ENCODE data around the gene TCP11L2.
"Not testable (repeated sequence)": the region's sequence is repeated elsewhere in the genome, so short reads cannot be mapped to it uniquely, and the experiment has no call there.

TCP11L2 gene

DNA sequence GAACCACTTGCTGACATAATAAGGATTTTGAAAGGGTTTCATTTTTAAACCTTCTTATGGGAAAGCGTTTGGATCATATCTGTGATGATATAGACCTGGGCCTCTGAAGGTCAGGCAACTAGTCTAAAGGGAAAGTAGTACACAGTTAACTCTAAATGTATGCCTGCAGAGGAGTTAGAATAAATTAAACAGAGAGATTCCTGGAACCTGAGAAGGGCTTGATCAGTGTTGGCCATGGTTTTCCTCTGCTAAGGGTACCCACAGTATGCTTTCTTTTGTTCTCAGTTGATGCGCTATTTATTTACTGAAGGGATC is 40.6 kb downstream of the TCP11L2 start:
- DNase-seq (ENCODE audit: low read depth in 3 of 3) = no peak

DNA sequence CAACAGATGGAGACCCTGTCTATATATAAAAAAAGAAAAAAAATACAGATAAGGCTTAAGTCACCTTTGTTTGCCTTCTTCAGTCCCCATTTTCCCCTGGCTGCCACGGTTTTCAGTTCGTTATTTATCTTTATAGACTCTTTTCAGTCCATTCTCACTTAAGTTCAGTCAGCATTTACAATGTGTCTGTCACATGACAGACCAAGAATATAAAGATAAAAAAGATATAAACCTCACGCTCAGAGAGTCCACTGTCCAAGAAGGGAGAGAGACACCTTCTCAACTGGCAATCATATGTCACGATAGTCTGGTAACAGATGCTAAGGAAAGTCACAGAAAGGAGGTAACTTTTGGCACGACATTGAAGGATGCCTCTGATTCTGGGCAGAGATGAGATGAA is 41.6 kb downstream of the TCP11L2 start:
- DNase-seq (ENCODE audit: low read depth in 3 of 3) = no peak

DNA sequence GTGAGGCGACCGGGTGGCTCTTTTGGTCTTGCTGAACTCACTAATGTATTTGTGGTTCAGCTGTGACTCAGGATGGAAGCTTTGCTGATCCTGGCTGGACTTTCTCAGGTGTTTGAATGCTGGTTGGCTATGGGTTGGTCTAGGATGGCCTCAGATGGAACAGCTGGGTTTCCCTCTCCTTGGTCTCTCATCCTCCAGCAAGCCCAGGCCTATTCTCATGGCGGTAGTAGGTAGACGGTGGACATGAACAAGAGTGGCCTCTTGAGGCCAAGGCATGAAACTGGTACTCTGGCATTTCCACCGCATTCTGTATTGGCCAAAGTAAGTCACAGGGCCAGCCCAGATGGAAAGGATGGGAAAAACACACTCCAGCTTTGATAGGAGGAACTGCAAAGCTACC is 43.2 kb downstream of the TCP11L2 start:
- DNase-seq (ENCODE audit: low read depth in 3 of 3) = no peak

DNA sequence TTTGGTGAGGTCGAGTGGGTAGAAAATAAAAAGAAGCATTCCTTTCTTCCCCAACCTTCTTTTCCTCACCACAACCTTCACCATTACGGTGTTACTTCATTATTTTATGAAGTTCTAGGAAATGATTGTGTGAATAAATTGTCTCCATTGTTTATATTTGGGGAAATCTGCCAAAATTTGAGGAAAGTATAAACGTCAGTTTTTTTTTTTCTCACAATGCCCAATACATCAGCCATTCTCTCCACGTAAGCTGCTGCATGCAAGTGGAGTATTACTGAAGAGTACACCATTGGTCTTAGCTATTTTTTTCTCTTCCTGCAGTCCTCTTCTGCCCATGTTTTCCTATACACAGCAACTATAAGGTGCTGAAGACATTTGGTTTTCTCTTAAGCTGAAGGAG is 45.9 kb downstream of the TCP11L2 start:
- DNase-seq (ENCODE audit: low read depth in 3 of 3) = no peak

DNA sequence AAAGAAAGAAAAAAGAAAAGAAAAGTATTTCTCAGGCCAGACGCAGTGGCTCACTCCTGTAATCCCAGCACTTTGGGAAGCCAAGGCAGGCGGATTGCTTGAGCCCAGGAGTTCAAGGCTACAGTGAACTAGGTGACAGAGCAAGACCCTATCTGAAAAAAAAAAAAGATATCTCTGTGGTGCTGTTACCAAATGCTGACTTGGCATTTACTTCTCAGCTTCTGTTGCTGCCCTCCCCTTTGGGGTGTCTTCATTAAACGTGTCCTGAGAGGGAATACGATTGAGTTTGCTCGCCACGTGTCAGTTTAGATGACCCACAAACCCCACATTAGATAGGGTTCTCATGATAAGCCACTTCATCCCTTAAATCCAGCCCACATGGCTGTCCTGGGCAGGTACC is 50.6 kb downstream of the TCP11L2 start:
- no peak for DNase-seq (ENCODE audit: low read depth in 3 of 3)

DNA sequence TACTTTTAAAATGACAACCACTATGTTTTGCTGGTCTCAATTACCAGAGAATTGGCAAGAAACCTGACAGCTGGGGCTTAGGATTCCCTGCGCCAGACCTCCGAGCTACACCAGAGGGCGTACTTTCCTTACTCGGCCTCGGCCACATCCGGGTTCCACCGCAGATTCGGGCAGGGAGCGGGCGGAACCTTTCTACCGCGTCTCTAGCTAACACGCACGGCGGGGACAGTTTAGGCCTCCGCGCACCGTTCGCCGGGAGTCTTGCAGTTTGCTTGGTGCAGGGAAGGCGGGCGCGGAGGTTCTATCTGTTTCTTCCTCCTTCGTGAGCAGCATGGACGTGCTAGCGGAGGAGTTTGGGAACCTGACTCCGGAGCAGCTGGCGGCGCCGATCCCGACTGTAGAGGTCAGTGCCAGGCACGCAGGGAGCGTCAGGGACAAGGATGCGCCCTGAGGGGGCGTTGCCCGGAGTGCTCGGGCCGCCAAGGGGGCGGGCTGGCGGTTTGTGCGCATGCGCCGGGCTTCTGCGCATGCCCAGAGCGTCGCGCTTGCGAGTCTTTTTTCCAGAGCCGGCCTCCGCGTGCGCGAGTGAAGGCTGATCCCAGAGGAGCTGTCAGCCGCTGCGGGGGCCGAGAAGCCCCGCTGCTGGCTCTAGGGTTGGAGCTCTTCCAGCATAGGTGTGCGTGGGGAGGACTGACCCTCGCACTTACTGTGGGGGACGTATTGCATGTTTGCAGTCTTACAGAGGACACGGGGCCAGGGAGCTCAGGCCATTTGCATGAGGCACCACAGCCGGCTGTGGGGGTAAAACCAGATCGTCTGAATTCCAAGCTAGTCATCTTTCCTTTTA is 55.2 kb downstream of the TCP11L2 start, which contains the start of gene POLR3B:
TSS of gene POLR3B (plus strand) at position 200 of the 847 bp plus-strand sequence. CDS start at position 332, 132 bp downstream.
- DNase-seq (ENCODE audit: low read depth in 3 of 3) = peak; percentile 89 to 95 (median 95)

DNA sequence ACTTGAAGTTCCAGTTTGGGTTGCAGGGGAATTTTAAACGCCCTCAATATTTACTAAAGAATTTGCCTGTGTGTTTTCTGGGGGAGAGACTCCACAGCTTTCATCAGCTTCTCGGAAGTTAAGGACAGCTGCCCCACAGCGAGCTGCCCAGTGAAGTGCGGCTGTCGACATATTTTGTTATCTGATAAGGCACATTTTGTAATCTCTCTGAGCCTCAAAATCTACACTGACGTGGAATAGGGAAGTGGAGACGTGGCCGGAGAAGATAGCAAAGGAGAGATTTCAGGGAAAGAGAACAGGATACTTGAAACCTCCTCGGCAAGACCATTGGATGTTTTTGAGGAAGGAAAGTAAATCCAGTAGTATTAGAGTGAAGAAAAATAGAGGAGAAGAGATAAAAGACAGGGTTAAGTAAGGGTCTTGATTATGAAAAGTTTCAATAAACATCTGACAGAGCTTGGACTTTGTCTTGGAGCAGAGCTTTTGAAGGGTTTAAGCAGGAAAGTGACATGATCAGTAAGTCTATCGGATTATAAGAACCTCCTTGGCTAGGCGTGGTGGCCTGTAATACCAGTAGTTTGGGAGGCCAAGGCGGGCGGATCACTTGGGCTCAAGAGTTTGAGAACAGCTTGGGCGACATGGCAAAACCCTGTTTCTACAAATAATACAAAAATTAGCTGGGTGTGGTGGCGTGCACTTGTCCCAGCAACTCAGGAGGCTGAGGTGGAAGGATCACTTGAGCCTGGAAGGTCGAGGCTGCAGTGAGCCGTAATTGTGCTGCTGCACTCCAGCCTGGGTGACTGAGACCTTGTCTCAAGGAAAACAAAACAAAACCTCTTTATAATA is 56.1 kb downstream of the TCP11L2 start:
- no peak for DNase-seq (ENCODE audit: low read depth in 3 of 3)

DNA sequence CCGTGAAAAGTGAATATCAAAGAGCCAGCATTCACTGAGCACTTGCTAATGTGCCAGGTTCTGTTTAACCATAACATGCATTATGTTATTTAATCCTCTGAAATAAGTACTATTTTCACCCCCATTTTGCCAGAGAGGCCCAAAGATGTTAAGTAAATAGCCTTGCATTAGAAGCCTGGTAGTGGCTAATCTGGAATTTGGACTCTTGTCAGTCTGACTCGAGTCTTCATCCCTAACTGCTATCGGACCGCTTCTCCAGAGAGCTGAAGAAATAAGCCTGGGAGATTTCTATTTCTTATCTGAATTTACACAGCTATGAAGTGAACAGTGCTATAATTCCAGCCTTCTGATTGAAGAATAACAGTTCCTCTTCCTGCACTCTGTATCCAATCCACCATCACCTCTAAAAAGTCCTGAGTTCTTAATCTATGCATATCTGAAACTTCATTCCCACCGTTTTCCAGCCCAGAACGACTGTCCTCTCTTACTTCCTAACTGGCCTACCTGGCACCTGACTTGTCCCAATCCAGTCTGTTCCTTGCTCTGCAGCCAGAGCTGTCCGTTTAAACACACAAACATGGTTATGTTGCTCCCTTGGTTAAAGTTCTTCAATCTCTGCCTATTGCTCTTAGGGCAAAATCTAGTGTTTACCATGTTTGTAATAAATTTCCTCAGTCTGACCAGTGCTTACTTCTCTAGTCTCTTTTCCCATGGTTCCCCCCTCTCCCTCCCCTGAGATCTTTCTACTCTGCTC is 57.3 kb downstream of the TCP11L2 start:
- DNase-seq (ENCODE audit: low read depth in 3 of 3) = no peak

DNA sequence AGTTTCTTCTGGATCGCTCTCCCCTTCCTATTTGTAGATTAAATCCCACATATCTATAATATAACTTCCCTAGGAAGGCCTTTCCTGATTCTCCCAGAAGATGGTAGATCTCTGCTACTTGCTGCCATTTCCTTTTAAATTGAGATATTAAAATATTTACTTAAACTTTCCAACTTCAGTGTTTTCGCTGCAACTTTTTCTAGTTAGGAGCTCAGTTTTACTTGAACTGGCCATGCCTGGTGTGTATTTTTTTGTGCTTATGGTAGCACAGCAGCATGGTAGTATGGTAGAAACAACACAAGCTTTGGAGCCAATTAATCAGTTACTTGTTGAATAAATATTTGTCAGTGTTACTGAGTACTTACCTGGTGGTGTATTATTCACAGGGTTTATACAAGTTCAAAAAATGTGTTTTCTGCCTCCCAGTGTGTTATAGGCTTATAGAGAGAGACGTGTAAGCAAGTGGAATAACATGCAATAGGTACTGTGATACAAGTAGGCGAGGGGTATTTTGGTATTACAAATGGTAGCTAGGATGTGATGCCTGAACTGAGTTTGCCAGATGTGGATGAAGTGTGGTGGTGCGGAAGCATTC is 58.0 kb downstream of the TCP11L2 start:
- no peak for DNase-seq (ENCODE audit: low read depth in 3 of 3)

DNA sequence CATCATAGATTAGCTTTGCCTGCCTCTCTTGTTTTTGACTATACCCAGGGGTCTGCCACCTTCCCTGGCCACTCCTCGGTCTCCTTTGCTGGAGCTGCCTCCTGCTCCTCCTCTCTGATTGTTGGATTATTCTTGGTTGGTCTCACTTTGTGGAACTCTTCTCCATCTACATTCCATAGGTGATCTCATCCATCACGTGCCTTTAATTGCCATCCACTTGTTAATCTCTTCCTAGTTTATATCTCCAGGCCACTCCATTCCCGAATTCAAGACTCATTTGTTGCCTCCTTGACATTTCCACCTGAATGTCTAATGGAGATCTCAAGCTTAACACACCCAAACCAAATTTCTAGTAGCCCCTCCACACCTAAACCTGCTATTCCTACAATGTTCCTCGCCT is 60.4 kb downstream of the TCP11L2 start:
- no peak for DNase-seq (ENCODE audit: low read depth in 3 of 3)

DNA sequence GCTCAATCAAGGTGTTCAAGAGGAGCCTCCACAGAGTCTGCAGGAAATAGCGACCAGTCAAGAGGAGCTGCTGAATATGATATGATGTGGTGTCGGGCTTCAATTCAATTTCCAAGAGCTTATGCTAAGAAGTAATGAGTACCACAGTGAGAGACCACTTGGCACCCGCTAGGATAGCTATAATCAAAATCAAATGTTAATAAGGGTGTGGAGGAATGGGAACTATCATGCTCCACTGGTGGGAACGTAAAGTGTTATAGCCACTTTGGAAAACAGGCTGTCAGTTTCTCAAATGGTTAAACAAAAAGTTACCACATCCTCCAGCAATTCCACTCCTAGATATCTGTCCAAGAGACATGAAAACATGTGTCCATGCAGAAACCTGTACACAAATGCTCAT is 61.7 kb downstream of the TCP11L2 start:
- no peak for DNase-seq (ENCODE audit: low read depth in 3 of 3)

DNA sequence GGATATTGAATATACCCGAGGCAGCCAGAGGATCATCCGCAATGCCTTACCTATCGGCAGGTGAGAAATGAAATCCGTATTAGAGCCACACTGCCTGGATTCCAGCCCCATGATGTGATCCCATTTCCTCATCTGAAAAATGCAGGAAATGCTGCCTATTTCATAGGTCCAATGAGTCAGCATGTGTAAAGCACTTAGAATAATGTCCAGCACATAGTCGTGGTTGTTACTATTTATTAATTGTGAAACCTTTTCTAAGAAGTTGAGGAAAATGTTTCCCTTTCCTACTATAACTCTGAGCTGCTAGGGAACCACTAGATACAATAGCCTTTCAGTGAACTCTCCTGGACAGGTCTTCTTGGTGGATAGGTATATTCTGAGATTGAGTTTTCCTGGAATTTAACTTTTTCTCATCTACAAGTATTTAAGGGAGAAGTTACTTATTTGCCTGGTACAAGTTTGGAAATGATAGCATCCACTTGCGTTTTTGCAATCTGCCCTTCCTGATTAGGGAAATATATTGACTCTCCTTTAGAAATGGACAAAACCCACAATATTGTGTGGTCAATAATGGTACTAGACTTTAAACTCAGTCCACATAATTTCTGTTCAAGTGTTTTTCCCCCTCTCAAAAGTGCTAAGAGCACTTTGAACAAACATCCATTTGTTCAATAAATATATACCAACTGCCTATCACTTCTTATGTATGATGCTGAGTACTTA is 67.3 kb downstream of the TCP11L2 start:
- DNase-seq (ENCODE audit: low read depth in 3 of 3) = no peak

DNA sequence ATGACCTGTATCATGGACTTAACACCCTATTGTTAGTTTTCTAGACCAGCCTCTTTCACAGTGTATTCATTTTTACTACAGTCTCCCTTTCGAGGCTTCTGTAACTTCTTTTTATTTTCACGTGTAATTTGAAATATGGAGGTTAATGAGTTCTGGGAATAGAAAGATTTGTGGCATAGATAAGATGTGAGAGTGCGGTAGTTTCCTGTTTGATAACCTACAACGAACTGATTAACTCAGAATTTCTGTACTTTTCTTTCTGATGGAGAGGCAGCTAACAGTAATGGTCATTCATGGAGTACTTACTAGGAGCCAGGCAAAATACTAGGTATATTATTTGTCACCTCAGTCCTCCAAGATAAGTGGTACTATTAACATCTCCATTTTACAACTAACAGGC is 76.3 kb downstream of the TCP11L2 start:
- no peak for DNase-seq (ENCODE audit: low read depth in 3 of 3)

DNA sequence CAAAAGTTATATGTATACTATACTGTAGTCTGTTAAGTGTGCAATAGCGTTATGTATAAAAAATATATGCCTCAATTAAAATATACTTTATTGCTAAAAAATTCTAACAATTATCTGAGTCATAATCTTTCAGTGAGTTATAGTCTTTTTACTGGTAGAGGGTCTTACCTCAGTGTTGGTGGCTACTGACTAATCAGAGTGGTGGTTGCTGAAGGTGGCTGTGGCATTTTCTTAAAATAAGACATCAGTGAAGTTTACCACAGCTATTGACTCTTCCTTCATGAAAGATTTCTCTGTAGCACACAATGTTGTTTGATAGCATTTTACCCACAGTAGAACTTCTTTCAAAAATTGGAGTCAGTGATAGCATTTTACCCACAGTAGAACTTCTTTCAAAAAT is 78.4 kb downstream of the TCP11L2 start:
- no peak for DNase-seq (ENCODE audit: low read depth in 3 of 3)

DNA sequence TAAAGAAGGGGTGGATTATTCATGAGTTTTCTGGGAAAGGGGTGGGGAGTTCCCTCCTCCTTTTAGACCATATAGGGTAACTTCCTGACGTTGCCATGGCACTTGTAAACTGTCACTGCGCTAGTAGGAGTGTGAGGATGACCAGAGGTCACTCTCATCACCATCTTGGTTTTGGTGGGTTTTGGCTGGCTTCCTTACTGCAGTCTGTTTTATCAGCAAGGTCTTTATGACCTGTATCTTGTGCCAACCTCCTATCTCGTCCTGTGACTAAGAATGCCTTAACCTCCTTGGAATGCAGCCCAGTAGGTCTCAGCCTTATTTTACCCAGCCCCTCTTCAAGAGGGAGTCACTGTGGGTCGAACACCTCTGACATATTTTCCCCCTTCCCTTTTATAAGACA is 79.3 kb downstream of the TCP11L2 start:
- DNase-seq (ENCODE audit: low read depth in 3 of 3) = not testable (repeated sequence)

DNA sequence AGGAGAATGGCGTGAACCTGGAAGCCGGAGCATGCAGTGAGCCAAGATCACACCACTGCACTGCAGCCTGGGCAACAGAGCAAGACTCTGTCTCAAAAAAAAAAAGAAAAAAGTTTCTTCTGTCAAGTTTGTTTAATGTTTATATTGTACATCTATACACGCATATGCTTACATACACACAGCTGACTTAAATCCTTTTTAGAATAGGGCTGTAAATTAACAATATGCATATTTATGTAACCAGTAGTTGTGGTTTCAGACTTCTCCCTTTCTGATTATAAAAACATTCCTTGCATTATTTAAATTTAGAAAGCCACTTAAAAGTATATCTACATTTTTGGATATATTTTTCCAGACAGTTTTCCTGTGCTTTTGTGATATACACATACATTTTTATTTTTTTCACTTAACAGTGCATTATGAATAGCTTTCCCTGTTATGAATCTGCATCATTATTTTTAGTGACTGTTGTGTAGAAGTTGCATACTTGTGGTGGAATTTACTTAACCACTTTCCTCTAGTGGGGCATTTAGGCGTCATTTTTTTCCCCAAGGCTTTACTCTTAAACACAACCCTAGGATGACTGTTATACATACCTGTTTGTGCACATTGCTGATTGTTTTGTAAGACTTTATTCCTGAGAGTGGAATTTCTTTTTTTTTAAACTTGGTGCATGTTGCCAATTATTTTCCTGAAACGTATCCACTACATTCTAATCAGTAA is 84.4 kb downstream of the TCP11L2 start:
- no peak for DNase-seq (ENCODE audit: low read depth in 3 of 3)

DNA sequence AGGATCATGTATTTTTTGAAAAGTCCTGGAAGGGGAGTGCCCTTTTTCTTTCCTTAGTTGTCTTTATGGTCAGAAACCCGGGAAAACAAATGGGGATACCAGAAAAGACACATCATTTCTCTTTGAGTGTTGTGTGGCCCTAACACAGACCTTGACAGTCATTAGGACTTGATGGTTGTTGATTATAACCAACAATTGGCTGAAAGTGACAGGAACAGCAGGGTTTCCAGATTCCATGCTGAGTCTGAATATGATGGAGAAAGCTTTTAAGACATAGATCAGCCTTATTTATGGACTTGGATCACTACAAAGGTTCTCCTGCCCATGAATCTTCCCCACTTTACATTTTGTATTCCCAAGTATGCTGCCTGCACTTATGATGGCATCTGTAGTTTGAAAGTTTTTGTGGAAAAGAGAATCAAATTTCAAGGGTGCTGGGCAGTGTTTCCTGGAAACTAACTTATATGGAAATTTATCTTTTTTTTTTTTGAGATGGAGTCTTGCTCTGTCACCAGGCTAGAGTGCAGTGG is 85.4 kb downstream of the TCP11L2 start:
- DNase-seq (ENCODE audit: low read depth in 3 of 3) = no peak

DNA sequence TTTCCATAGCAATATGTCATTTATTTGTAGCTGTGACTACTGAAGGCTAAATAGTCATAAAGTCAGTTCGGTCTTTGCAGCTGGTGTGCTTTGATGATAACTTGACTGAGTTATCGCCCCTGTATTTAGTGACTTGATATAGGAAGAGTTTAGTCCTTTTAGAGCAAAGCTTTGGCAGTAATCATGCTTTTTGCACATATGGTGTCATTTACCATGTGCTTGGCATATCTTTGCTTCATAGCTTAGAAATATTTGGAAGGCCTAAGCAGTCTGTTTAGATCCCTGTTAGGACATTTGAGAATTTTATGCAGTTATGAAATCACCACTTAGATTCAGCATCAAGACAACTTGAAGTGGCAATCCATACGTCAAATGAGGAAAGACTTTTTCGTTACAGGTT is 86.6 kb downstream of the TCP11L2 start:
- no peak for DNase-seq (ENCODE audit: low read depth in 3 of 3)

DNA sequence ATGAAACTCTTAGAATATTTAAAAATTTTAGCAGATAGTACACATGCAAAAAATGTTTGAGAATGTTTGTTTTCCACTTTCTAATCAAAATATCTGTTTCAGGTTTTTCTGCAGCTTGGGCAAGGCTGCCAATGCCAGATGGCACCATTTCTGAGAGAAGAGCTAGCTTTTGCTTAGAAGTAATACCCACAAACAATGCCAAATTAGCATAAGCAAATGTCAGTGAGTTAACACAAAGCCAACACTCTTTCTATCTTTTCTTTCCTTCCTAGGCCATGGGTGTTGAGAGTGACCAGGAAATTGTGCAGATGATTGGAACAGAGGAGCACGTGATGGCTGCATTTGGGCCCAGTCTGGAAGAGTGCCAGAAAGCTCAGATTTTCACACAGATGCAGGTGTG is 90.2 kb downstream of the TCP11L2 start:
- no peak for DNase-seq (ENCODE audit: low read depth in 3 of 3)
